ENCODE results near the gene WDR87. TPM values are rescaled to one million over a fixed set of nuclear protein-coding genes. Genes with fewer than 3 reads are reported as not detected.

WDR87 gene
- total RNA-seq, 1 experiment from 2014 or later = not detected

DNA sequence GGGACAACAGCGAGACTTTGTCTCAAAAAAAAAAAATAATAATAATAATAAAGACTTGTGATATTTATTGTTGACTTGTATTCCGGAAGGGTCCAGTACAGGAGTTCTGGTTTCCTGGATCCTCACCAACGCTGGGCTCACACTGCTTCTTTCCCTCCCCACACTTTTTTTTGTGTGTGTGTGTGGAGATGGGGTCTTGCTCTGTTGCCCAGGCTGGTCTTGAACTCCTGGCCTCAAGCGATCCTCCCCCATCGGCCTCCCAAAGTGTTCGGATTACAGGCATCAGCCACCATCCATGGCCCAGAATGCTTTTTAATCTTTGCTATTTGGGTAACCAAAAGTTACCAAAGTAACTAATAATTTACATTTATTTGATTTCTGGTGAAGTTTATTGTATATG lies 39.7 kb upstream of the WDR87 start:
- ChIA-PET POLR2A (ENCODE audit: unreplicated experiment) (no interaction called here), CTCF (no interaction called here)
- H2AFZ ChIP-seq = no peak overlapping the region
- BruUV-seq (replicated peaks) = no TSS peak
- no peak for TF ChIP-seq EZH2 (IDR thresholded peaks at IDR 0.05; ENCODE audit: low read depth)
- TF ChIP-seq, protein P1, sequence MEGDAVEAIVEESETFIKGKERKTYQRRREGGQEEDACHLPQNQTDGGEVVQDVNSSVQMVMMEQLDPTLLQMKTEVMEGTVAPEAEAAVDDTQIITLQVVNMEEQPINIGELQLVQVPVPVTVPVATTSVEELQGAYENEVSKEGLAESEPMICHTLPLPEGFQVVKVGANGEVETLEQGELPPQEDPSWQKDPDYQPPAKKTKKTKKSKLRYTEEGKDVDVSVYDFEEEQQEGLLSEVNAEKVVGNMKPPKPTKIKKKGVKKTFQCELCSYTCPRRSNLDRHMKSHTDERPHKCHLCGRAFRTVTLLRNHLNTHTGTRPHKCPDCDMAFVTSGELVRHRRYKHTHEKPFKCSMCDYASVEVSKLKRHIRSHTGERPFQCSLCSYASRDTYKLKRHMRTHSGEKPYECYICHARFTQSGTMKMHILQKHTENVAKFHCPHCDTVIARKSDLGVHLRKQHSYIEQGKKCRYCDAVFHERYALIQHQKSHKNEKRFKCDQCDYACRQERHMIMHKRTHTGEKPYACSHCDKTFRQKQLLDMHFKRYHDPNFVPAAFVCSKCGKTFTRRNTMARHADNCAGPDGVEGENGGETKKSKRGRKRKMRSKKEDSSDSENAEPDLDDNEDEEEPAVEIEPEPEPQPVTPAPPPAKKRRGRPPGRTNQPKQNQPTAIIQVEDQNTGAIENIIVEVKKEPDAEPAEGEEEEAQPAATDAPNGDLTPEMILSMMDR (conservative IDR thresholded peaks at IDR 0.05) = no peak
- H3K36me3 ChIP-seq (ENCODE audit: low read depth) = no peaks in the 10 kb centered on the region
- peaks cover 57% of the 10 kb centered on the region for H3K79me2 ChIP-seq (ENCODE audit: low read depth)
- no peak overlapping the region for H3K4me3 ChIP-seq
- peaks cover 5% of the 10 kb centered on the region; the same call in 1 of the 2 replicates for H4K20me1 ChIP-seq (ENCODE audit: insufficient read depth)
- H3K4me2 ChIP-seq = no peak overlapping the region
- no peaks in the 10 kb centered on the region for H3K9me3 ChIP-seq (ENCODE audit: insufficient read depth, low read depth)
- intact Hi-C loops (cut with micrococcal nuclease; ENCODE audit: unreplicated experiment) = no loop called here
- H3K27ac ChIP-seq = no peak overlapping the region
- no peaks in the 10 kb centered on the region for H3K9me2 ChIP-seq (ENCODE audit: insufficient read depth)
- H3K27me3 ChIP-seq (ENCODE audit: insufficient read depth, low read depth) = no peaks in the 10 kb centered on the region
- H3F3A ChIP-seq (ENCODE audit: insufficient read depth, low read depth) = peaks cover 21% of the 10 kb centered on the region
- peaks cover 35% of the 10 kb centered on the region for H3K4me1 ChIP-seq (replicated peaks; ENCODE audit: insufficient read depth)
- no peak for DNase-seq

DNA sequence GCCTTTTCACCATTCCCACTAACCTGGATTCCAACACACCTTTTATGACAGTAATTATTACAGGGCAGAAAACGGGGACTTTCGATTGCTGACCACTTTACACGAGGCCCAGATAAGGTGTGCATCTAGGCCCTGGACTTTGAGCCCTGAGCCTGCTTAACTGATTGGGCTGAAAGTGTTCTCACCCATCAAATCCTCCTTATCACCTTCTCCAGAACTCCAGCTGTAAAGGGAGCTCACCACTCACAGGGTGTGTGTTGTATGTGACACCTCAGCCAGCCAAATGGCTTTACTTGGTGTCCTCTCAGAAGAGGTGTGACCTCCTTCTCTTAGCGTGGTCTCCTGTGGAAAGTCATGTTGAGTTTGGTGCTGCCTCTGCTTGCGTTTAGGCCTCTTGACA lies 37.1 kb upstream of the WDR87 start:
- Histone ChIP-seq H3K27me3 (ENCODE audit: insufficient read depth, low read depth) (no peaks in the 10 kb centered on the region), H4K20me1 (ENCODE audit: insufficient read depth) (peaks cover 5% of the 10 kb centered on the region; the same call in 1 of the 2 replicates), H2AFZ (no peak overlapping the region), H3K9me2 (ENCODE audit: insufficient read depth) (no peaks in the 10 kb centered on the region), H3K4me3 (no peak overlapping the region), H3F3A (ENCODE audit: insufficient read depth, low read depth) (peaks cover 39% of the 10 kb centered on the region), H3K4me2 (no peak overlapping the region), H3K79me2 (ENCODE audit: low read depth) (peaks cover 61% of the 10 kb centered on the region), H3K9me3 (ENCODE audit: insufficient read depth, low read depth) (no peaks in the 10 kb centered on the region), H3K36me3 (ENCODE audit: low read depth) (no peaks in the 10 kb centered on the region), H3K4me1 (replicated peaks; ENCODE audit: insufficient read depth) (peaks cover 52% of the 10 kb centered on the region), H3K27ac (no peak overlapping the region)
- intact Hi-C loops (cut with micrococcal nuclease; ENCODE audit: unreplicated experiment) = loop anchor here (5.0 kb wide), 1 partner anchor 74 kb away; no protein-coding TSS in a partner anchor
- BruUV-seq (replicated peaks) = no TSS peak
- ChIA-PET POLR2A (ENCODE audit: unreplicated experiment) (no interaction called here), CTCF (interaction anchor here (0.7 kb wide), 1 partner anchor 655 kb away, joined by 3 read pairs; no protein-coding TSS in a partner anchor)
- no peak for TF ChIP-seq EZH2 (IDR thresholded peaks at IDR 0.05; ENCODE audit: low read depth)
- TF ChIP-seq, protein P1 (conservative IDR thresholded peaks at IDR 0.05) = no peak
- no peak for DNase-seq

DNA sequence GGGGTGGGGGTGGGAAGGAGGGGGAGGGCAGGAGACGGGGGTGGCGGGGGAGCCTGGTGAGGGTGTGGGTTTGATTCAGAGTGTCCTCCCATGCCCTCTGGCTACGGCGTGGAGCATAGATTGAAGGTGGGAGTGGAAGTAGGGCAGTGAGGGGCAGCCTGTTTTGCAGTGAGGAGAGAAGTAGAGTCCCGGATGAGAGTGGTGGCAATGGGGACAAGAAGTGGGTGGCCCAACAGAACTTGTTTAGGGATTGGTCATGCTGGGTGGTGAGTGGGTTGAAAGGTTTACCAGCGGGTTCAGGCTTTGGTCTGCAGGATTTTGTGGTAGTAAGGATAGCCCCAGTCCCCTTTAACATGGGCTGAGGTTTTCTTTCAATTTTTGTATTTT lies 36.1 kb upstream of the WDR87 start:
- Histone ChIP-seq H3K79me2 (ENCODE audit: low read depth) (peaks cover 61% of the 10 kb centered on the region), H3K27me3 (ENCODE audit: insufficient read depth, low read depth) (no peaks in the 10 kb centered on the region), H3K9me2 (ENCODE audit: insufficient read depth) (no peaks in the 10 kb centered on the region), H3K4me3 (no peak overlapping the region), H3K27ac (no peak overlapping the region), H3K9me3 (ENCODE audit: insufficient read depth, low read depth) (no peaks in the 10 kb centered on the region), H3F3A (ENCODE audit: insufficient read depth, low read depth) (peaks cover 33% of the 10 kb centered on the region), H3K4me2 (peak overlapping the region; percentile 48), H3K4me1 (replicated peaks; ENCODE audit: insufficient read depth) (peaks cover 43% of the 10 kb centered on the region), H2AFZ (no peak overlapping the region), H3K36me3 (ENCODE audit: low read depth) (no peaks in the 10 kb centered on the region), H4K20me1 (ENCODE audit: insufficient read depth) (peaks cover 5% of the 10 kb centered on the region)
- CTCF ChIA-PET = interaction anchor here (0.7 kb wide), 1 partner anchor 656 kb away, joined by 3 read pairs; no protein-coding TSS in a partner anchor
- no peak for DNase-seq
- intact Hi-C loops (cut with micrococcal nuclease; ENCODE audit: unreplicated experiment) = loop anchor here (5.0 kb wide), 1 partner anchor 75 kb away; no protein-coding TSS in a partner anchor
- TF ChIP-seq, protein P1 (conservative IDR thresholded peaks at IDR 0.05) = no peak
- no peak for TF ChIP-seq EZH2 (IDR thresholded peaks at IDR 0.05; ENCODE audit: low read depth)
- no TSS peak for BruUV-seq (replicated peaks)
- POLR2A ChIA-PET (ENCODE audit: unreplicated experiment) = no interaction called here

Measured in PC-9 (cell line).